NCI-H510A (cell line): Measurements from ENCODE around the gene MPZL3.
A peak's percentile ranks its signal among the peaks of the same experiment; 100 is the strongest.

Source experiments
- DNase-seq: peaks from one replicate; lab custom pipeline; 2025; lab: John Stamatoyannopoulos, UW

Gene MPZL3, protein sequence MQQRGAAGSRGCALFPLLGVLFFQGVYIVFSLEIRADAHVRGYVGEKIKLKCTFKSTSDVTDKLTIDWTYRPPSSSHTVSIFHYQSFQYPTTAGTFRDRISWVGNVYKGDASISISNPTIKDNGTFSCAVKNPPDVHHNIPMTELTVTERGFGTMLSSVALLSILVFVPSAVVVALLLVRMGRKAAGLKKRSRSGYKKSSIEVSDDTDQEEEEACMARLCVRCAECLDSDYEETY

DNA sequence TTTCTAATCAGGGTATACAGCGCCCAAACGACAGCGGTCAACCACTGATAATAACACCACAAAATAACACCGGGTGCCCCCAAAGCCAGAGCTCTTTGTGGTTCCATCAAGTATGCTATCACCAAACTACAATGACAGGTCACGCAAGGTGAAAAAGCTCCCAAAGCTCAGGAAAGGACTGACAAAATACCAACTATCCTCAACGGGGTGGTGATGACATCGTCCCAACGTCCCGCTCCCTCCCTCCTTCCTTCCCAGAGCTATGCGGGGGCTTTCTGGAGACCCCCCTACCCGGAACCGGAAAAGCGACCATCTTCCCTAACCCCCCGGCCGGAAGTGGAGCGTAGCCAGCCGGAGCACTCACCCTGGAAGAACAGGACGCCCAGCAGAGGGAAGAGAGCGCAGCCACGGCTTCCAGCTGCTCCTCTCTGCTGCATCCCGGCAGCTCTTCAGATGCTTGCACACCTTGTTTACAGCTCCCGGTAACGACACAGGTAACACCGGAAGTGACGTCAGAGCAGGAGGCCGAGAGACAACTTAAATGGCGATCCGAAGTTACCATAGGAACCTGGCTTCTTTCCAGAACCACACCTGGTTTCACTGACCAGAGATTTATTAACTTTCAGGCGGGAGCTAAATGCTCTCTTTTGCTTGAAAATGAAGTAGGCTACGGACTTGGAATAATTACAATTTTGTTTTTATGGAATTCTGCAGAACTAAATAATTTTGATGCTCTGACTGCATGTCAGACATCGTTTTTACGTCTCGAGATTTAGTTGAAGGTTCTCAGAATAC, at the start of gene MPZL3:
MPZL3 (minus strand) TSS at position 508 of the 795 bp plus-strand sequence; CDS start at position 437, 71 bp downstream.
- DNase-seq: peak; percentile 97

DNA sequence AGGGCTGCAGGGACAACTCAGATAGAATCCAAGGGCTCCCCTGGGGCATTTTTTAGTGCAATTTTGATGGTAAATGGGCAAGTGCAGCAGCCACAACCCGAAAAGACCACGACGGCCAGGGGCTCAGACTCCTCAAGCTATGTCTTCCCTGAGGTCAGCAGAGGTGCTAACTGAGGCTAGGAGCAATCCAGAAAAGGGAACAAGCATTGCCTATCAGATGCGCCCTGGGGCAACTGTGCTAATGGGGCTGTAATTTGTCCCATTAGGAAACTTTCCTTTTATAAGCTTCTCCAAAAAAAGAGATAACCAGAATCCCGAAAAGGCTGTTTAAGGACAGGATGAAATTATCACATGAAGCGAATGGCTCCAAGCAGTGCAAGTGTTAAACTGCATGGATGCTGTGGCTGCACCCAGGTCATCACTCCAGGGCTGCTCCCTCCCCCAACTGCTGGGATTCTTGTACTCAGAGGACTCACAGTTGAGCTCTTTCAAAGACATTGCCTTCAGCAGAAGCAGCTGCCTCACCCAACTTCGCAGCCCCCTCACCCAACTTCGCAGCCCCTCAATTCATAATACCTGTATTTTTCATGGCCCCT, 49.5 kb upstream of the MPZL3 start:
- no peak for DNase-seq

DNA sequence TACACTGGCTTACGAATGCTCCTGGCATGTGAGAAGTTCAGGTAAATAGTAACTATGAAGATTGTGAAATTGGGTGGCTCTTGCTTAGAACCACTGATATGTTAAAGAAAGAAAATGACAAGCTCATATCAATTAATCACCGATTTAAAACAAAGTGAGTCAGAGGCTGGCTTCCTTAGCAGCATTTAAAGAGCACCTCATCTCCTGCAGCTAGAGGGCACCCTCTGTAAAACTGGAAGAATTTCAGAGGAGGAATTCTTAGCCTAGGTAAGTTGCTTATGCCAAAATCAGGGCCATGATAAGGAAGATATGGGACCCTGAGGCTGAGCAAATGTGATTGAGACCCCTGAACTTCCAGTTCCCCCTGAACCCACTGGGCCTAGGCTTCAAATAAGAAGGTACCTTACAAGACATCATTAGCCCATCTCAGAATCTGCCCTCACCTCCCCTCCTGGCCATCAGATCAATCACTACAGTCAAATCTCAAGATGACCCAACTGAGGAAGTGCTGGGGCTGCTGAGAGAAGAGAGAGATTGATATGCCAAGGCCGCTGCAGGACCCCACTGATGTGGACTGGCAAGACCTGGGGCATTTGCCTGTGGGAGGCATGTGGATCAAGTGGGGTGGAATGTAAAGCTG, 43.8 kb upstream of the MPZL3 start:
- no peak for DNase-seq

DNA sequence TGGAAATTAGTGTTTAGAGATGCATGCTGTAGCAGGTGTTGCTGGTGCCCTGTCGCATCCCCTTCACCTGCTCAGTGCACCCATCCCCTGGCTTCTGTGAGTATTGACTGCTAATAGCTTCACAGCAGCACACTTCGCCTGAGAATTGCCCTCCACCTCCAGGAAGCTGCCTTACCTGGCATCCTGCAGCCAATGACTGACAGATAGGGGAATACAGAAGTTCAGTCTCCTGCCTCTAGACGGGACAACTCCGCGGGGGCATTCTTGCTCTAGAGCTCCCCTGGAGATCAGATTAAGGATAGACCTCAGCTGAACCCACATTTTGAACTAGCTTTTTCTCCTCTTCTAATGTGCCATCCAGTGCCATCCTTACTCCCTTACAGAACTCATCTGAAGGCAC, 43.0 kb upstream of the MPZL3 start:
- no peak for DNase-seq

DNA sequence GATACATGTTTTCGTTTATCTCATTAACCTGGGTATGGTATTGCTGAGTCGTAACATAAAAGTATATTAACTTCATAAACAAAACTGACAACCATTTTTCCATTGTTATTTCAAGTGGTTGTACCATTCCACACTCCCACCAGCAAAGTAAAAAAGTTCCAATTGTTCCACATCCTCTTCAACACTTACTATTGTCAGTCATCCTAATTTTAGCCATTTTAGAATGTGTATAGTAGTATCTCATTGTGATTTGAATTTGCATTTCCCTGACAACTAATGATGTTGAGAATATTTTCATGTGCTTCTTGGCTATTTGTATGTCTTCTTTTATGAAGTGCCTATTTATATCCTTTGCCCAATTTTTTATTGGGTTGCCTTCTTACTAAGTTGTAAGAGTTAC, 41.9 kb upstream of the MPZL3 start:
- DNase-seq: no peak

DNA sequence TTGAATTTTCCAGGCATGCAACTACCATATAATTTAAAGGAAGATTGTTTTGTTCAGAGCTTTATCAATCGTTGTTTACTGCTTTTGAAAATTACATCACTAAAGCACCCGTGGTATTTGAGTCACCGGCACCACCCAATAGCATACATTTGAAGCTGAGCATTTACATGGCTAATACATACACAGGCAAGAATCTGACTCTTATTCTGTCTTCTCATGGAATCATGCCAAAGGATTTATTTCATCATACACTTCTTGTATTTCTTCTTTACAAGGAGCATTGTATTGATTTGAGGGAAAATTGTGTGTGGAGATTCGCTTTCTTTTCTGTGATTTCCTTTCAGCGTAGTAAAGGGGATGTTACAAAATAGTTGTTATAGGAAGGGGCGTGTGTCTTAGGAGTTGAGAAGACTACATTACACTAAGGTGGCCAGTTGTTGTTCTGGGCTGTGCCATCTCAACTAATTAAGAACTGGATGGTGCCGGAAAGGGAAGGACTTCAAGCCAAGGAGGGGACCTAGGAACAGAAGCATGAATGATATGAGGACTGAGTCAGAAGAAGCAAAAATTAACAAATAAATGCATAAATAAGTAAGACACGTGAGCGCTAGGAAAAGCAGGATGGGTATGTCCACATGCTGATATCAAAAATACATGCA, 39.4 kb upstream of the MPZL3 start:
- DNase-seq: no peak

DNA sequence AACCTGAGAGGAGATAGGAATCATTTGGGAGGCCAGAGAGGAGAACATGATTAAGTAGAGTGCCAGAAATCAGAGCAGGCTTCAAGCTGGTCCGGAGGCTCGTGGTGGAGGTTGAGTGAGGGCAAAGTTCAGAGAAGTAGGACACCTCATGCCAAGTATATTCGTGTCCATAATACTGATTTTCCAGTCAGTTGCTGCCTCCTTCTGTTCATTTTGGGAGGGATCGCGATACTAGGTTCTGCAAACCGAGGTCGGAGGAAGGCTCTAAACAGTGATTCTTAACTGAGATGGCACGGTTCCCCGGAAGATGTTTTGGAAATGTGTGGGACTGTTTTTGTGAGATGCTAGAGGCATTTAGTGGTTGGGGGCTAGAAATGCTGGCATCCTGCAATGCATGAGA, 38.8 kb upstream of the MPZL3 start:
- no peak for DNase-seq

DNA sequence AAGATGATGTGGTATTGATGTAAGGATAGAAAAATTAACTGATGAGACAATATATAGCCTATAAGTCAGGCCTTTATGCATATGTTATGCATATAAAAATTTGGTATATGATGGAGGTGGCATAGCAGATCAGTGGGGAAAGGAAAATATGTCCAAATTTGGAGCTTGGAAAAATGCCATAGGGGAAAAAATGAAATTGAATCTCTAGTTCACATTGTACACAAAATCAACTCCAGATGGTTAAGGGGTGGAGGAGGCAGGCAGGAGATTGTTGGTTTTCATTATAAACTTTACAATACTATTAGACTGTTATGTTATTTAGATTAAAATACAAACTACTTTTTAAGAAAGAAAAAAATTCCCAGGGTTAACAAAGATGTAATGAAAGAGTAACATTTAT, 37.2 kb upstream of the MPZL3 start:
- no peak for DNase-seq

DNA sequence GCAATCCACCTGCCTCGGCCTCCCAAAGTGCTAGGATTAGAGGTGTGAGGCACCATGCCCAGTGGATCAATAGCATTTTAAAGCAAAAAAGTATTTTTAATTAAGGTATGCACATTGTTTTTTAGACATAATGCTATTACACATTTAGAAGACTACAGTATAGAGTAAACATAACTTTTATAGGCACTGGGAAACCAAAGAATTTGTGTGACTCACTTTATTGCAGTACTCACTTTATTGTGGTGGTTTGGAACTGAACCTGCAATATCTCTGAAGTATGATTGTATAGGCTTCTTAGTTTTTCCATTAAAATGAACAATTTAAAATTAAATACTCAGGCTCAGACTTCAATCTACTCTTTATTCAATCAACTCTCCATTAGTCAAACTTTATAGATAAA, 34.8 kb upstream of the MPZL3 start:
- no peak for DNase-seq

DNA sequence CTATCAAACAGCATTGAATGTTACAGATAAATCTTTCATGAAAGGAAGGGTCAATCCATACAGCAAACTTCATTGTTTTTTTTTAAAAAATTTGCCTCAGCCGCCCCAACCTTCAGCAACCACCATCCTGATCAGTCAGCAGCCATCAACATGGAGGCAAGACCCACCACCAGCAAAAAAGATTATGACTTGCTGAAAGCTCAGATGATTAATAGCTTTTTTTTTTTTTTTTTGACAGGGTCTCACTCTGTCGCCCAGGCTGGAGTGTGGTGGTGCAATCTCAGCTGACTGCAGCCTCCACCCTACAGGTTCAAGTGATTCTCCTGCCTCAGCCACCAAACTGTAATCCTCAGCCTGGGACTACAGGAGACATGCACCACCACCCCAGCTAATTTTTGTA, 34.4 kb upstream of the MPZL3 start:
- no peak for DNase-seq

DNA sequence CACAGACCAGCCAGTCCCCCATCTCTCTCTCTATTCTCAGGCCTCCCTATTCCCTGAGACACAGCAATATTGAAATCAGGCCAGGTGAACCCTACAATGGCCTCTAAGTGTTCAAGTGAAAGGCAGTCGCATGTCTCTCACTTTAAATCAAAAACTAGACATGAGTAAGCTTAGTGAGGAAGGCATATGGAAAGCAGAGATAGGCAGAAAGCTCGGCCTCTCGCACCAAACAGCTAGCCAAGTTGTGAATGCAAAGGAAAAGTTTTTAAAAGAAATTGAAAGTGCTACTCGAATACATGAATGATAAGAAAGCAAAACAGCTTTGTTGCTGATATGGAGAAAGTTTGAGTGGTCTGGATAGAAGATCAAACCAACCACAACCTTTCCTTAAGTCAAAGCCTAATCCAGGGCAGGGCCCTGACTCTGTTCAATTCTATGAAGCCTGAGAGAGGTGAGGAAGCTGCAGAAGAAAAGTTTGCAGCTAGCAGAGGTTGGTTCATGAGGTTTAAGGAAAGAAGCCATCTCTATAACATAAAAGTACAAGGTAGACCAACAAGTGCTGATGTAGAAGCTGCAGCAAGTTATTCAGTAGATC, 31.7 kb upstream of the MPZL3 start:
- no peak for DNase-seq

DNA sequence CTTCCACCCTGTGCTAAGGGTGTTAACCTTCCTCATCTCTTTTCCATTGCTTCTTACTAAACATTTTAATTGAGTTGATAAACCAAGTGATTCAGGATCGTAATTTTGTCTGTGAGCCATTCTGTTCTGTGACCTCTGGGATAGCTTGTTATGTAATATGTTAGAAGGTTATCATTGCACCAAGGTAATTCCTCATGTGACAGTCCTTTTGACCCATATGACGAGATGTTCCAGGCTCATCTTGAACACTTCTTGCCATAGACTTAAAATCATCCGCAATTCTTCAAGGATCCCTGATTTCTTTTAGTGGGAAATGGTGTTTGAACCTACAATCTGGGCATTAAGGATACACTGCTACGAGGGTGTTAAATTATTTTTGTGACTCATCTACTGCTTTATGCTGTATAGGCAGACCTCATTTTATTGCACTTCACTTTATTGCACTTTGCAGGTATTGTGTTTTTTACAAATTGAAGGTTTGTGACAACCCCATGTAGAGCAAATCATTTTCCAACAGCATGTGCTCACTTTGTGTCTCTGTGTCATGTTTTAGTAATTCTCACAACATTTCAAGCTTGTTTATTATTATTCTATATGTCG, 31.0 kb upstream of the MPZL3 start:
- no peak for DNase-seq

DNA sequence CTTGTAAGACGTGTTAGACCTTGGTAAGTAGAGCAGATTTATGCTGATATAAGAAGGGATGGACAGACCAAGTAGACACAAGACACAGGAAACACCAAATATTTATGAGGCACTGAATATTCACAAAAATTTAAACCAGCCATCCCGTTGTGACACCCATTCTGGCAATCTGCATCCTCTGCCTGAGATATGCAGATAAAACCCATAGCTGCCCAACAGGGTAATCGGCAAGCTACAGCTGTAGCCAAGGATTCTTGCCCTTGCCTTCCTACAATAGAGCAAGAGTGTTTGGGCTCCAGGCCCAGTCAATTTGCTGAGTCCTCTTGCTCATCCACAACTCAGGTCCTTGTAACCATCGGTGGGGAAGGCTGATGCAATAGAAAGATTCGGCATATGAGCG, 30.4 kb upstream of the MPZL3 start:
- DNase-seq: no peak

DNA sequence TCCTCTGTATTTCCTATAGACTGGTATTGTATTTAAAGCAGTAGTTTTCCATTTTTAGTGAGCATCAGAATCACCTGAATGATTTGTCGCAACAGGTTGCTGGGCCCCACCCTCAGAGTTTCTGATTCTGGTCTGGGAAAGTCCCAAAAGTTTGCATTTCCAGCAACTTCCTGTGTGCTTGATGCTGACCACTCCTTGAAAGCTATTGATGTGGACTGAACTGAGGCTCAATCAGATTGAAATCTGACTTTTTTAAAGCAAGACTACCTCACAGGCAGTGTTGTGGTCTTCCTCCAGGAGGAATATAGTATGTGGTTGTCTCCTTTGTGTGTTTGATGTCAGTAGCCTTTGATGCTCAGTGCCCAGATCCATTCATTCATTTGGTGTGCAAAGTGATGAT, 29.1 kb upstream of the MPZL3 start:
- DNase-seq: no peak

DNA sequence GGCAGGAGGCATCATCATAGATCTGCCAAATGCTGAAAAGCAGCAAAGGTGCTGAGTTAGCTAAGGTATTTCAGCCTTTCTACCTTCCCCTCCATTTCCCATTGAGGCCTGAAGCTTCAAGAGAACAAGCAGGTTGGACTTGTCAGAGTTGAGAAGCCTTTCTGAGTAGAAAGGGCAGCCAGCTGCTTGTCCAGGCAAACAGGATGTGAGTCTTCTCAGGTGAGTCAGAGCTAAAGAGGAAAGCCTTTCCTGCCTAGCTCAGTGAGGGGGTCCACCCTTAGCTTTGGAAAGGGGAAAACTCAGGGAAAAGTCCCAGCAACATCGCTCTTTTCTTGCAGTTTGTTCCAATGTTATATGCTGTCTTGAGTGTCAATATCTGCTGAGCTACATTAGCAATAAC, 25.1 kb upstream of the MPZL3 start:
- DNase-seq: no peak

DNA sequence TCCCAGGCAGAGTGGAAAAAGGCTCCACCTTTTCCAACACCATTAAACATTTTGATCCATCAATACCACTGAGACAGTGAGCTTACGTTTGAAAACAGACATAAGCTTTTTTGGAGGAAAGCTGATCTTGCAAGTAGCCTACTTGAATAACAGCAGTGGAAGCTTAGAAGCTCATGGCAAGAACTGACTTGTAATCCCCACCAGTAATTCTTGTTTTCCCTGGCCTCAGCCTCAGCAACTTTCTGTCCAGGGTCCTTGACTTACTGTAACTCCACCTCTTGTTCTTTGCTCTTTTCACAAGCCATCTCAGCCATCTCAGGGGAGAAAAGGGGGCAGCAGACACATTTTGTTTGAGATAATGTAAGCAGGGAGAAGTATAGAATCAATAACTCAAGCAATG, 24.3 kb upstream of the MPZL3 start:
- DNase-seq: no peak

DNA sequence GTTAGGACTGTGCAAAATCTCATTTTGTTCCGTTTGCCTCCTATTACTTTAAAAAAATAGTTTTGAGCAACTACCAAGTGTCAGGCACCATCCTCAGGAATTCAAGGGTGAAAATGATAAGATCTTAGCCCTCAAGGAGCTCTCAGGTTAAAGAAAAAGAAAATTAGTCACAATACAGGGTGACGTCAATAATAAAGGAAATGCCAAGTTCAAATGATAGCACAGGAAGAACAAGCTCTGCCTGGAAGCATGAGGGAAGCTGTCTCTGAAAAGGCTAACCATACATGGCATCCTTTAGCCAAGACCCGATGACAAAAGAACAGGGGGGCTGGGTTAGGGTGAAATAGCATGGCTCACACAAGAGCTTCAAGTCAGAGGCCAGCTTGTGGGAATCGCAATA, 23.0 kb upstream of the MPZL3 start:
- no peak for DNase-seq

DNA sequence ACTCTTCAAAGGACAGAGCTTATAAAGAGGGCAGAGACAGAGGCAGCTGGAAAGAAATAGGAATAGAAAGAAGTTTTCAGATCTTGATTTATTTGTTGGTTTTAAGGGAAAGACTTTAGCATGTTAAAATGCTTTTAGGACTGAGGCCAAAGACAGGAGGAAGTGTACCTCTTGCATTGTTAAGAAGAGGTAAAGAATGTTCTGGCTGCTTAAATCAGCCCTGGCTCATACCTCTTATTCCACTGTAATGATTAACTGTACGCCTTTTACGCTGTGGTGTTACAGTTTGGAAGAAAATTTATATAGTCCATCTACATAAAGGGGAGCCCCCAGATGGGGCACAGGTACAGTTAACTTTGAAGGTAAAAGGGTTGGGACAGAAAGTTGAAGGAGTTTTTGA, 22.0 kb upstream of the MPZL3 start:
- no peak for DNase-seq

DNA sequence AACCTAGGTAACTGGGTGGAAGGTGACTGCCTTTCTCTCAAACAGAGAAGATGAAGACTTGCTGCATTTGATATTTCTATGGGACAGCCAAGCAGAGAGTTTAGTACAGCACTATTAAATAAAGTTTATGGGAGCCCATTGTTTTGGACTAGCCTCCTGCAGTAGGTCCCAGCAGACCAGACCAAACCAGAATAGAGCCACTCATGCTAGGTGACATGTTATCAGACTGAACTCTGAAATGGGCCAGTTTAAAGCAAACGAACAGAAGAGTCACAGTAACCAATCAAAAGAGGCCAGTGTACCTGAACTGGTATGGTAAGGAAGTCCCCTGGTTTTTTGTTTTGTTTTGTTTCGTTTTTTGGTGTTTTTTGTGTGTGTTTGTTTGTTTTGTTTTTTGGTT, 19.8 kb upstream of the MPZL3 start:
- no peak for DNase-seq

DNA sequence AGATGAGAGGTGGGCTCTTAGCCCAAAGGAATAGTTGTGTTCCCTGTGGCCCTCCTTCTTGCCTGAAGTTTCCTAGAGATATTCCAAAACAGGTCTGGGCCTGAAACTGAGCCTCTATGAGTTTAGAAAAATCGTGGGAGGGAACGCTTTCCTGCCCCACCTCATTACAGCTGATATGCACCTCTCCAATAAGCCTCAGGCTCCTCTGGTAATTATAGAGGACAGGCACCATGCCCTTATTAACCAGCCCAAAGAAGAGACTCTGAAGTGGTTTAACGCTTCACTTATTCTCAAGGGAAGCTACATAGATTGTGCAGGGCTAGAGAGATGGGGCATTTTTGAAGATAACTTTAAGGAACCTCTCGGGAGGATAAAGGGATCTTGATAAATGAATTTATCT, 15.3 kb upstream of the MPZL3 start:
- DNase-seq: no peak

DNA sequence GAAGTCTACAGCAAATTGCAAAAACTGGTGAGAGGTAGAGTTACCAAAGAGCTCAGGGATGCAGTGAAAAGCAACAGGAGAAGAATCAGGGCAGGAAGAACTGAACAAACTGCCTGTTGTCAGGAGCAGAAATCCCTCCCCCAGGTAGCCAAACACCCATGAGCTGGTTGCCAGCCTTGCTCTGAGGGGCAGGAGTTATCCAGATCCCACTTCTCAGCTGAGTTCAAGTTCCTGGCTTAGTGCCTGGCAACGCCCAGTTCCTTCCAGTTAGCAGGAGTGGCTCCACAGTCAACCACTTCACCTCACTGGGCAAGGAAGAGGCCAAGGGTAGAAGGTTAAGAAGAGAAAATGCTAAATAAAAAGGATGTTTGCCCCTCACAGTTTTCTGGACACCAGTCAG, 13.8 kb upstream of the MPZL3 start:
- DNase-seq: no peak
